Neutrophil (primary cell): ENCODE results near the gene RNF149.
"Not testable (repeated sequence)": the region's sequence is repeated elsewhere in the genome, so short reads cannot be mapped to it uniquely, and the experiment has no call there.

Experiments used
- H3K27ac ChIP-seq: fragments of 200-600 bp; sonication (generic); 2 replicates; pipeline ENCODE4 v1.5.1; 2016; ENCODE audit warnings: mild to moderate bottlenecking, moderate library complexity
- H3K27me3 ChIP-seq: fragments of 200-600 bp; sonication (generic); 2 replicates; pipeline ENCODE4 v1.6.0; 2016; ENCODE audit warnings: mild to moderate bottlenecking
- H3K36me3 ChIP-seq: fragments of 200-600 bp; sonication (generic); 2 replicates; pipeline ENCODE4 v1.5.1; 2017
- H3K4me1 ChIP-seq, 2 experiments: fragments of 200-600 bp in 1 of 2; sonication (generic) in 1 of 2; 1 replicate in 1 of 2; 2 replicates in 1 of 2; pipeline versions ENCODE4 v1.5.1 to v1.6.1; 2013 to 2016; ENCODE audit warnings: low read depth in 1 of 2, low read length in 1 of 2, mild to moderate bottlenecking in 1 of 2, moderate library complexity in 1 of 2; ENCODE audit not compliant: control insufficient read depth in 1 of 2, insufficient read depth in 1 of 2
- H3K4me3 ChIP-seq, 2 experiments: fragments of 200-600 bp in 1 of 2; sonication (generic) in 1 of 2; 1 replicate in 1 of 2; 2 replicates in 1 of 2; pipeline ENCODE4 v1.5.1; 2013 to 2016; ENCODE audit warnings: low read depth in 1 of 2, low read length in 1 of 2, mild to moderate bottlenecking in 1 of 2, moderate library complexity in 1 of 2
- H3K9me3 ChIP-seq: fragments of 200-600 bp; sonication (generic); 2 replicates; pipeline ENCODE4 v1.5.1; 2016
- TF ChIP-seq, protein P1 (sequence below): fragments of 200-600 bp; sonication (generic); IDR thresholded peaks from 2 replicates; pipeline ENCODE4 v1.5.1; 2016; ENCODE audit warnings: antibody characterized with exemption

The RNF149 gene

DNA sequence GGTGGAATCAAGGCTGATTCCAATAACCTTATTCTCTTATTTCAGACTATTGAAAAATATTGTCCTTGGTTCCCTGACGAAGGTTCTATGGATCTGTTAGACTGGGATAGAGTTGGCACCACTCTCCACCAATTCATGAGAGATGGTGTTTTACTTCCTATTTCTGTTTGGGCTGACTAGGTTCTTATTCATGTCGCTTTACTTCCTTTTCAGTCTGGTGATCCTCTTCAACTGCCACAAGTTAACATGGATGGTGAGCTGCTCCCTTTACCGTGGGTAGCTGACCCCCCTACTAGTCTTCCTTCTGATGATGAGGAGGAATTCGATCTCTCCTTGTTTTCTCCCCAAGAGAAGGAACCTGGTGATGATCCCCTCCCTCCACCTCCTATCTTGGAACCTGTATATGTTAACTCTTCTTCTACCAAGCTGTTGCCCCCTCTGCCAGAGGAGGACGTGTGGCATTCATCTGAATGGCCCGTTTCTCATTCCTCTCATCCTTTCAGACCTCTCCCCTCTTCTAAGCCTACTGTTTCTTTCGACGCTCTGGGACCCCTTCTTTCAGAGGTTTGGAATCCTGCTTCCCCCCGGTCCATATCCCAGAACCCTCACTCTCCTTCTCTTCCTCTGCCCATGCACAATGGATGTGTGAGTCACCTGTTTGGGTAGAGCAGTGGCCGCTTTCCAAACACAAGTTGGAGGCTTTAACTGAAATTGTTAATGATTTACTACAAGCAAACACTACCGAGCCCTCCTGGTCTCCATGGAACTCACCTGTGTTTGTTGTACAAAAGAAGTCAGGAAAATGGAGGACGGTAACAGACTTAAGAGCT is 69.4 kb downstream of the RNF149 start:
- H3K4me3 ChIP-seq: no peak overlapping the region
- TF ChIP-seq, protein P1, sequence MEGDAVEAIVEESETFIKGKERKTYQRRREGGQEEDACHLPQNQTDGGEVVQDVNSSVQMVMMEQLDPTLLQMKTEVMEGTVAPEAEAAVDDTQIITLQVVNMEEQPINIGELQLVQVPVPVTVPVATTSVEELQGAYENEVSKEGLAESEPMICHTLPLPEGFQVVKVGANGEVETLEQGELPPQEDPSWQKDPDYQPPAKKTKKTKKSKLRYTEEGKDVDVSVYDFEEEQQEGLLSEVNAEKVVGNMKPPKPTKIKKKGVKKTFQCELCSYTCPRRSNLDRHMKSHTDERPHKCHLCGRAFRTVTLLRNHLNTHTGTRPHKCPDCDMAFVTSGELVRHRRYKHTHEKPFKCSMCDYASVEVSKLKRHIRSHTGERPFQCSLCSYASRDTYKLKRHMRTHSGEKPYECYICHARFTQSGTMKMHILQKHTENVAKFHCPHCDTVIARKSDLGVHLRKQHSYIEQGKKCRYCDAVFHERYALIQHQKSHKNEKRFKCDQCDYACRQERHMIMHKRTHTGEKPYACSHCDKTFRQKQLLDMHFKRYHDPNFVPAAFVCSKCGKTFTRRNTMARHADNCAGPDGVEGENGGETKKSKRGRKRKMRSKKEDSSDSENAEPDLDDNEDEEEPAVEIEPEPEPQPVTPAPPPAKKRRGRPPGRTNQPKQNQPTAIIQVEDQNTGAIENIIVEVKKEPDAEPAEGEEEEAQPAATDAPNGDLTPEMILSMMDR: no peak
- H3K4me1 ChIP-seq: no peaks in the 10 kb centered on the region
- no peaks in the 10 kb centered on the region for H3K9me3 ChIP-seq
- H3K27ac ChIP-seq: no peak overlapping the region
- H3K36me3 ChIP-seq: no peaks in the 10 kb centered on the region
- no peaks in the 10 kb centered on the region for H3K27me3 ChIP-seq

DNA sequence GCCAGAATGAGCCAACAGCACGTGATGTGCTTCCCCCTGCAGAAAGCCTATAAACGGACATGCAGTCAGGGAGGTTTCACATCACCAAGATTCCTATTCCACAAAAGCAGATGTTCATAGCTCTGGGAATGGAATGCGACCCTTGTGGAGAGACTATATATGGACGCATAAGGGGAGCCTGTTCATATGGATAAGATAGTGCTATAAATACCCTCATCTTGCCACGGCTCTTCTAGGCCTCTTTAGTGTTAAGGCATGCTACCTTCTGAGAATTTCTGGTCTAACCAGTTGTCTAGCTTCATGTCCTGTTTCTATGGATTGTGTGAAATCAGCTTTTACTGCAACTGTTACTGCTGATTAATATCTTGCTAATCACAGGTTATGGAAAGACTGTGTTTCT is 70.6 kb downstream of the RNF149 start:
- not testable (repeated sequence) for H3K36me3 ChIP-seq, H3K27me3 ChIP-seq, H3K4me3 ChIP-seq, H3K4me1 ChIP-seq, H3K9me3 ChIP-seq, H3K27ac ChIP-seq

DNA sequence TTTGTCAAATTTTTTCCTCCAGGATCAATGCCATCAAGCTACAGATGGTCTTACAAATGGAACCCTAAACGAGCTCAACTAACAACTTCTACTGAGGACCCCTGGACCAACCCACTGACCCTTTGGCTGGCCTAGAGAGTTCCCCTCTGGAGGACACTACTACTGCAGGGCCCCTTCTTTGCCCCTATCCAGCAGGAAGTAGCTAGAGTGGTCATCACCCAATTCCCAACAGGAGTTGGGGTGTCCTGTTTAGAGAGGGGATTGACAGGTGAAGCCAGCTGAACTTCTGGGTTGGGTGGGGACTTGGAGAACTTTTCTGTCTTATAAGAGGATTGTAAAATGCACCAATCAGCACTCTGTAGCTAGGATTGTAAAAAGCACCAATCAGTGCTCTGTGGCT is 72.5 kb downstream of the RNF149 start:
- H3K4me3 ChIP-seq, H3K27me3 ChIP-seq, H3K36me3 ChIP-seq, H3K9me3 ChIP-seq, H3K27ac ChIP-seq, H3K4me1 ChIP-seq: not testable (repeated sequence)

DNA sequence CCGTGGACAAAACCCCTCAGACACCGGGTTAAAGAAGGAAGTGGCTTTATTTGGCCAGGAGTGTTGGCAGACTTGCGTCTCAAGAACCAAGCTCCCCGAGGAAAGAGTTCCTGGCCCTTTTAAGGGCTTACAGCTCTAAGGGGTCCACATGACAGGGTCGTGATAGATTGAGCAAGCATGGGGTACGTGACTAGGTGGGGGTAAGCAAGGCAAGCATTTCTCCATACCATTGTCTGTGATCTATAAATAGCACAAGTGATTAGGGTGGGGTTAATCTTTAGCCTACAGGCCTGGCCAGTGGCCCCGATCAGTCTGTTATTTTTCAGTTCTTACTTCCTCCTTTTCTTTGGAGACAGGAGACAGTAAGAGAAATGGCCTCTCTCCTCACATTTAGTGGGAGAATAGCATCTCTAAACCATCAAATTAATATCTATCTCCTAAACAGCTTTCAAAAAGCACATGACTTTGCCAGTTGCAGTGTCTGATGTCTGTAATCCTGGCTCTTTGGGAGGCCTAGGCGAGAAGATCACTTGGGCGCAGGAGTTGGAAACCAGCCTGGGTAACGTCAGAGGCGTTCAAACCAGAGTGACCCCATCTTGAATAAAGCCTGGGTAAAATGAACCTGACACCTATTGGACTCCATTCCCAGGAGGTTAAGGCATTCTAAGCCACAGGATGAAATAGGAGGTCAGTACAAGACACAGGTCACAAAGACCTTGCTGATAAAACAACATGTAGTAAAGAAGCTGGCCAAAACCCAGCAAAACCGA is 74.1 kb downstream of the RNF149 start:
- Histone ChIP-seq H3K27ac (no peak overlapping the region), H3K4me3 (no peak overlapping the region), H3K36me3 (no peaks in the 10 kb centered on the region), H3K9me3 (no peaks in the 10 kb centered on the region), H3K4me1 (no peaks in the 10 kb centered on the region), H3K27me3 (no peaks in the 10 kb centered on the region)
- TF ChIP-seq, protein P1: no peak

DNA sequence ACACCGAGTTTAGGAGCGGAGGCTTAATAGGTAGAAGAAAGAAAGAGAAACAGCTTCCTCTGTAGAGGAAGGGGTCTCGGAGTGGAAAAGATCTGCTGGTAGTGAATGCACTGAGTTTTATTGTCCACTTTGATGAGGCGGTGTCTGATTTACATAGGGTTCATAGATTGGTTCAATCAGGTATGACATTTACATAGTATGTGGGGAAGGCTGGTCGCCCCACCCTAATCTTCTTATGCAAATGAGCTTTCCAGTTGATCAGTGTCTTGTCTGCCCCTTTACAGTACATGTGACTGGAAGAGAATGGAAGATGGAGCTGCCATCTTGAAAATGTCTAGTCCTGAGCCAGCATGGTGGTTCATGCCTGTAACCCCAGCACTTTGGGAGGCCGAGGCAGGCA is 75.7 kb downstream of the RNF149 start:
- TF ChIP-seq, protein P1: no peak
- H3K4me1 ChIP-seq: no peaks in the 10 kb centered on the region
- H3K27me3 ChIP-seq: no peaks in the 10 kb centered on the region
- no peaks in the 10 kb centered on the region for H3K9me3 ChIP-seq
- no peak overlapping the region for H3K27ac ChIP-seq
- H3K36me3 ChIP-seq: no peaks in the 10 kb centered on the region
- H3K4me3 ChIP-seq: no peak overlapping the region

DNA sequence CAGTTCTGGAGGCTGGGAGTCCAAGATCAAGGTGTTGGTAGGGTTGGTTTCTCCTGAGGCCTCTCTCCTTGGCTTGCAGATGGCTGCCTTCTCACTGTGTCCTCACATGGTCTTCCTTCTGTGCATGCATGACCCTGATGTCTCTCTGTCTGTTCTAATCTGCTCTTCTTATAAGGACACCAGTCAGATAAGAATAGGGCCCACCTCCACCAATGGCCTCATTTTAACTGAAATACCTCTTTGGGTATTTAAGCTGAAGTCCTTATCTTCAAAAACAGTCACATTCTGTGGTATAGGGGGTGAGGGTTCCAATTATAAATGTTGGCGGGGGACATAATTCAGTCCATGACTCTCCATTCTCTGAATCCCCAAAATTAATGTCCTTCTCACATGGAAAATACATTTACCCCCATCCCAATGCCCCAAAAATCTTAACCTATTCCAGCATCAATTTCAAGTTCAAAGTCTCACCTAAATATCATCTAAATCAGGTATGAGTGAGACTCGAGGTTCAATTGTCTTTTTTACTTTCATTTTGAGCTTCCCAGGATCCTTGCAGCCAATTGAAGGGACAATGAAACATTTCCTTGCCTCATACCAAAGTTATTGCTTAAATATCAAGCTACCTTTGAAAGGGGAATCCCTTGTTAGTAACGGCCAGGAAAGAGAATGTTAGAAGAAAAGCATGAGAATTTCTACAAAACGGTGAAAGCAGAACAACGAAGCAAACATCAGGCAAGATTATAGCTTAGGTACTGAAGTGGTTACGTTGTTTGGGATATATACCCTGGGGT is 76.4 kb downstream of the RNF149 start:
- H3K9me3 ChIP-seq: no peaks in the 10 kb centered on the region
- no peak overlapping the region for H3K27ac ChIP-seq
- H3K4me1 ChIP-seq: no peaks in the 10 kb centered on the region
- H3K27me3 ChIP-seq: no peaks in the 10 kb centered on the region
- H3K4me3 ChIP-seq: no peak overlapping the region
- TF ChIP-seq, protein P1: no peak
- no peaks in the 10 kb centered on the region for H3K36me3 ChIP-seq
